ENCODE results near the gene CYTH1. TPM values are rescaled to one million over a fixed set of nuclear protein-coding genes. Genes with fewer than 3 reads are reported as not detected.

CYTH1 gene
- total RNA-seq, 4 donors from 2014 or later: 50.0 to 139 (median 83.7) TPM

DNA sequence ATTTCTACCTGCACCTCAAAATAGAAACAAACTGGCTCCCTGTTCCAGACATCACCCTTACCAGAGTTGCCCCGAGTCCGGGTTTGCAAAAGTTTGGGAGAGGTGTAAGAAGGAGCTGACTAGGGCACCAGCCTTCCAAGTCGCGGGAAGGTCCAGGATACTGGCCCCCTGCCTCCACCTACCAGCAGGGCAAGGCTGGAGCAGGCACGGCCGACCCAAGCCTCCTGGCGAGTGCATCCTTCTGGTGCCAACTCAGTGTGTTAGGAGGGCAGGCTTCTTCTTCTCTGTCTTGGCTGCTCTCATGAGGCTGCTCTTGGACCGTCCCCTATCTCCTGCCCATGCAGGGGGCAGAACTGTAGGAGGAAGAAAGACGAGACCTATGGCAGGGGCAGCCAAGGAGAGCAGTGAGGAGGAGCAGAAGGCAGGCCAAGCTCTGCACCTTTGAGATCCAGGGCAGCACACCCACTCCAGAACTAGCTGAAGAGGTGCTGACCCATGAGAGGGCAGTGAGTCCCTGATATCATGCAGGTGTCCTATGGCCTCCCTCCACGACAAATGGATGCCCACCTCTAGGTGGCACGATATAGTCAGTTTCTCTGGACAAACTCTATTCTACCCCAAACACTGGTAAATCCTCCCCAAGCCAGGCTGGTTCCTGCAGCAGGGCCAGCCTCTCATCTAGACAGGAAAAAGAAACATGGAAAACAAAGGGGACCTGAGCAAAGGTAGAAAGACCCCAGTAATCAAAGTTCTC is 54.4 kb downstream of the CYTH1 start:
- no peak for DNase-seq (ENCODE audit: low spot score)
- ATAC-seq (ENCODE audit: low FRiP score): no peak
- TF ChIP-seq, protein P1, sequence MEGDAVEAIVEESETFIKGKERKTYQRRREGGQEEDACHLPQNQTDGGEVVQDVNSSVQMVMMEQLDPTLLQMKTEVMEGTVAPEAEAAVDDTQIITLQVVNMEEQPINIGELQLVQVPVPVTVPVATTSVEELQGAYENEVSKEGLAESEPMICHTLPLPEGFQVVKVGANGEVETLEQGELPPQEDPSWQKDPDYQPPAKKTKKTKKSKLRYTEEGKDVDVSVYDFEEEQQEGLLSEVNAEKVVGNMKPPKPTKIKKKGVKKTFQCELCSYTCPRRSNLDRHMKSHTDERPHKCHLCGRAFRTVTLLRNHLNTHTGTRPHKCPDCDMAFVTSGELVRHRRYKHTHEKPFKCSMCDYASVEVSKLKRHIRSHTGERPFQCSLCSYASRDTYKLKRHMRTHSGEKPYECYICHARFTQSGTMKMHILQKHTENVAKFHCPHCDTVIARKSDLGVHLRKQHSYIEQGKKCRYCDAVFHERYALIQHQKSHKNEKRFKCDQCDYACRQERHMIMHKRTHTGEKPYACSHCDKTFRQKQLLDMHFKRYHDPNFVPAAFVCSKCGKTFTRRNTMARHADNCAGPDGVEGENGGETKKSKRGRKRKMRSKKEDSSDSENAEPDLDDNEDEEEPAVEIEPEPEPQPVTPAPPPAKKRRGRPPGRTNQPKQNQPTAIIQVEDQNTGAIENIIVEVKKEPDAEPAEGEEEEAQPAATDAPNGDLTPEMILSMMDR (IDR thresholded peaks at IDR 0.05): no peak

DNA sequence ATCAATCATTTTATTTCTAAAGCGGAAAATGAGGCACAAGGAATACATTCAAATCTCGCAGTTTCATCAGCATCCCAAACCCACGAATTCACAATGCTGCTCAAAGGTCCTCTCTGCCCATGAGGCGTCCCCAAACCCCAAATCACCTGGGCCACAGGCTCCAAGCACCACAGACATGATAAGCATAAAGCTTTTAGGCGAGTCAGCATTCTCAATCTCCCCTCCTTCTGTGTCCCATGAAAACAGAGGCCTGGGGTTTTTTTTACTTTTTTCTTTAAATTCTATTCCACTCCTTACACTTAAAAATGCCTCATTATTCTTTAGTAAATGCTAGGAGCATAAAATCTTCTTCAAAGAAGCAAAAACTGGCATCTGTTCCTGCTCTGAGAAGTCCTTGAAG is 55.0 kb downstream of the CYTH1 start:
- no peak for DNase-seq (ENCODE audit: low spot score)
- TF ChIP-seq, protein P1 (IDR thresholded peaks at IDR 0.05): no peak
- ATAC-seq (ENCODE audit: low FRiP score): no peak

DNA sequence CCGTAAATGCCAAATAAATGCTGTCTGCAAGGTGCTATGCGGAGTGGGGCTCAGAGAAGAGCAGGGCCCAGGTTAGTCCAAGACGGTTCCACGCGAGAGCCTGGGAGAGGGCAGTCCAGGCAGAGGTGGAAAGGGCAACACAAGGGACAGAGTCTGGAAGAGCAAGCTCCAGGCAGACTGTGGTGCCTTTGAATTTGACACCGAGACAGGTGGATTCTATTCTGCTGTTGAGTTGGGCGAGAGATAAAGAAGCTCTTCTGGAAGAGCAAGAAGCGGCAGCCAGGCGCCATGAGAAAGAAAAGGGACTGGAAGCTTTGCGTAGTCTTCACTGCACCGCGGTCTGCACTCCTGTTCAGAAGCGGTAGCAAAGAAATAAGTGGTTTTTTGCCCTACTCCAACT is 55.6 kb downstream of the CYTH1 start:
- TF ChIP-seq, protein P1 (IDR thresholded peaks at IDR 0.05): no peak
- ATAC-seq (ENCODE audit: low FRiP score) (no peak), DNase-seq (ENCODE audit: low spot score) (no peak)

DNA sequence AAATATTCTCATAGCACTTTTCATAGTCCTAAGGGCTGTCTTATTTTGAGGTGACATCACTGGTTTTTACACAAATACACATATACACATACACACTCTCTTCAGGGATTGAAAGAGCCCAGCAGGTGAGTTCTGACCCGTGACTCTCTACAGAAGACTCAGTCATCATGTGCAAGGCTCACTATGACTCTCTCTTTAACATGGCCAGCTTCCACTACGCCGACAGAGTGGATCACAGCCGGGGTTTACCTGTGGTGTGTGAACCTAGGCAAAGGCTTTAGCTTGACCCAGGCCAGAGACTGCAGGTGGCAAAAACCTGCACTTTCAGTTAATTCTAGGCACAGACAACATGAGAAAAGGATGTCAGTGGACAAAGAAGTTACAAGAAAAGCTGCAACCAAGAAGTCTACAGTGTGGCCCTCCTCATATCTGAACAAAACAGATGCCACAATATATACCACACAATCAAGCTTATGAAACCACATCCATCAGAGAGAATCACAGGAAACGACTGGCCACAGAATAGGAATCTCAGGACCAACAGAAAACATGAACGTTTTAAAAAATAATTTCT is 56.5 kb downstream of the CYTH1 start:
- ATAC-seq (ENCODE audit: low FRiP score) (no peak), DNase-seq (ENCODE audit: low spot score) (no peak)
- TF ChIP-seq, protein P1 (IDR thresholded peaks at IDR 0.05): no peak

DNA sequence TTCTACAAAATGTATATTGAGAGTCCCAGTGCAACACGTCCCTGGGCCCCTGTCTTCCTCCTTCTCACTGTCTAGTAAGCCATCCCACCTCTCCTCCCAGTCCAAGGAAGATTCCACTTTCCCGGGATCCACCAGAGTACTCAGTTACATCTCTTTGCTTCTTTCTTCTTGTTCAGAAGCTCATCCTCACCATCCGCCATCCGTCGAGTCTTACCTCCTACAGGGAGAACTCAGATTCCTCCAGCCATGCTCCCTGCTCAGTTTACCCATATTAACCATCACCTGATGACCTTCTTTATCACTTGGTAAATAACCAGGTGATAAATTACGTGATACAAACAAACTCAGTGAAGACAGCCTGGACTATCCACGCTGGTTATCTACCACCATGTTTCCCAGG is 57.1 kb downstream of the CYTH1 start:
- TF ChIP-seq, protein P1 (IDR thresholded peaks at IDR 0.05): no peak
- DNase-seq (ENCODE audit: low spot score): no peak
- ATAC-seq (ENCODE audit: low FRiP score): no peak

DNA sequence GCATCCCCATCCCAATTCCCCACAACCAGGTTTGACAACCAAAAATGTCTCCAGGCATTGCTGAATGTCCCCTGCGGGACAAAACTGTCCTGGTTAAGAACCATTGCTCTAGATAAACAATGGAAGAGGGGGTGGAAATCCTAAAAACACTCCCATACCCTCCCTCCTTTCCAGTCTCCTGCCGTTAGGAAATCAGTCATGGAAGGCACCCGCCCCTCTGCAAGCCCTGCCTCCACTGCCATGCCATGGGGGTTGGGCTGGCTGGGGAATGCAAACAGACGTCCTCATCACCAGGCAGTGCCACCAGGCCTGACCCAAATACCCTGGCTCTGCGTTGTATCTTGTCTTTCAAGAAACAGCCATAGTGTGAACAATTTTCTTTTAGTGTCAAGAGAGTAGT is 57.5 kb downstream of the CYTH1 start:
- no peak for ATAC-seq (ENCODE audit: low FRiP score)
- DNase-seq (ENCODE audit: low spot score): no peak
- TF ChIP-seq, protein P1 (IDR thresholded peaks at IDR 0.05): no peak

DNA sequence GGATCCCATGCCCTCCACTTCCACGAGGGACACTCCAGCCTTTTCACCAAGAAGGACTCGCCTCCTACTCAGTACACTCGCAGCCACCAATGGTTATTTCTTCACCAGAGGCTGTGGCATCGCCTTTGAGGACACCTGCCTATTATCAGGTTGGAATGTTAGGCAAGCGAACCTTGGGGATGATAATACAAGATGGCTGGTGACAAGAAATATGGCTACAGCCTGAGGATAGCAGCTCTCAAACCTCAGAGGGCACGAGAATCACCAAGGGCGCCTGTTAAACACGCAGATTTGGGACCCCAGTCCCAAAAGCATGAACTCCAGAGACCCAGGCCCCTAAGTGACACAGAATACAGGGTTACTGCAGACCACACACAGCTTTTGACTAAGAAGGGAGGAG is 58.1 kb downstream of the CYTH1 start:
- DNase-seq (ENCODE audit: low spot score) (no peak), ATAC-seq (ENCODE audit: low FRiP score) (no peak)
- TF ChIP-seq, protein P1 (IDR thresholded peaks at IDR 0.05): no peak

Data from omental fat pad (tissue), 4 donors.